Occipital lobe (tissue), 2 donors: ENCODE measurements around the gene JMJD1C. TPM values are rescaled to one million over a fixed set of nuclear protein-coding genes. Genes with fewer than 3 reads are reported as not detected.
"Not testable (repeated sequence)": the region's sequence is repeated elsewhere in the genome, so short reads cannot be mapped to it uniquely, and the experiment has no call there.

Experiments
- DNase-seq: peaks from one replicate; lab custom pipeline; 2025; lab: John Stamatoyannopoulos, UW
- total RNA-seq: library from RNA; depleted of rRNA; stranded (reverse); fragments of >200 nt; gene quantifications from one replicate; pipeline ENCODE4 v1.2.3, GENCODE V29; 2014

The JMJD1C gene
- total RNA-seq, 1 donor from 2014 or later: 355 TPM

DNA sequence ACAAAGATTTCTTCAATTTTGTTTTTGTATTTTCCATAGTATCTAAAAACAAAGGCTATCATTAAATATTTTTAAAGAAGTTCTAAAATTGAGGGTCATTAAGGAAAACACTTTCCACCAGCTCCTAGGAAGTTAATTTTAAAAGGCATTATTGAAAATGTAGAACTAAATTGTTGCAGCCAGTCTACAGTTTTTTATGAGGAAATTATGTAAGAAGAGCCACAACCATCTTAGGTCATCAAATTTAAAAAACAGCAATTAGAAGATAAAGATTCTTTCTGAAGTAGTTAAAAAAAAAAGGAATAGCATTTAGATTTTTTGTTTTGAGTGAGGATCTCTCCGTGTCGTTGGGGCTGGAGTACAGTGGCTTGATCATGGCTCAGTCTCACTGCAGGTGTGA, 171.0 kb downstream of the JMJD1C start:
- DNase-seq: no peak

DNA sequence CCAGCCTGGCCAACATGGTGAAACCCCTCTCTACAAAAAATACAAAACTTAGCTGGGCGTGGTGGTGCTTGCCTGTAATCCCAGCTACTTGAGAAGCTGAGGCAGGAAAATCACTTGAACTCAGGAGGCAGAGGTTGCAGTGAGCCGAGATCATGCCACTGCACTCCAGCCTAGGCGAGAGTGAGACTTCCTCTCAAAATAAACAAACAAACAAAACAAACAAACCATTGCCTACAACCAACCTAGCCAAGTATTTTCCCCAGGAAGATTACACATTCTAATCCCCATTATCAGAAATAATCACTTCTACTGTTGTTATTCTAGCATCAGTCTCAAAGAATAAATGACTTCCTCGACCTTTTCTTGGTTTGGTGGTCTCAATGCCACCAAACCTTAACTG, 172.9 kb downstream of the JMJD1C start:
- DNase-seq: not testable (repeated sequence)

DNA sequence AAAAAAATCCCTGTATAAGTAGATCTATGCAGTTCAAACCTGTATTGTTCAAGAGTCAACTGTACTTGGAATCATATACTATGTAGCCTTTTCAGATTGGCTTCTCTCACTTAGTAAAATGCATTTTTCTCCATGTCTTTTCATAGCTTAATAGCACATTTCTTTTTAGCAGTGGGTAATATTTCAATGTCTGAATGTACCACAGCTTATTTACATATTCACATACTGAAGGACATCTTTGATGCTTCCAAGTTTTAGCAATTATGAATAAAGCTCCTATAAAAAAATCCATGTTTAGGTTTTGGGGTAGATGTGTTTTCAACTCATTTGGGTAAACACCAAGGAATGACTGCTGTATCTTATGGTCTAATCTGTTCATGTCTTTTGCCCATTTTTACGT, 177.6 kb downstream of the JMJD1C start:
- DNase-seq: no peak

DNA sequence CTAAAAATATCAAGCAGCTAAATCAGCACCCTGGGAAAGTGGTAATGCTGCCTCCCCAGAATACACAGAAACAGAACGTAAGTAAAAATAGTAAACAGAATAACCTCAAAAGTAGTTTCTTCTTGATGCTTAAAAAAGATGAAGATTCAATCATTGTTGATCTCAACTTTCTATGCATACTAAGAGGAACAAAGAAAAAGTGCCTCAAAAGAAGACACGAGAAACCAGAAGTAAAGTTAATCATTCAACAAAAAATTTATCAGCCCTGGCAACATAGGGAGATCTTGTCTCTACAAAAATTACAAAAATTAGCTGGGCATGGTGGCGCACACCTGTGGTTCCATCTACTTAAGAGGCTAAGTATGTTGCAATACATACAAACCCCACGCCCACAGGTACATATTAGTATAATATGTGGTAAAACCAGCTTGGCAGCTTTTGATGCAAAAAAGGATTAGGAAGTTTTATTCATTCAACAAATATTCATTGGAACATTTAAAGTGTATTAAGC, 179.0 kb downstream of the JMJD1C start:
- no peak for DNase-seq

DNA sequence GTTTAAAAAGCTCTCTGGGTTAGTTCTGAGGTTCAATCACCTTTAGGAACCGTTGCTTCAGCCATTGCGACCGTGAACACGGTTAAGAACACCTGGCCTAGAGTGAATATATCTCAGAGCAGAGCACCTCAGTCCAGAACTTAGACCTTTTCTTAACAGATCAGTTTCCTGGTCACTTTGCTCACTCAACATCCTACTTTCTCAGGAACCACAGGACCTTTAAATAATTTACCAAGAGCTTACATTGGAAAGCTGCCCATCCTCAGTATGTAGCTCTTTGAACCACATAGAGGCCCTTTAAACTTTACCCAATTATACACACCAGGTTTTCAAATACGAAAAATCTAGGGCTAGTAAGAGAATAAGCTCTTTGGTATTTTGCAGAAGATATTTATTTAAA, 179.4 kb downstream of the JMJD1C start:
- DNase-seq: no peak

DNA sequence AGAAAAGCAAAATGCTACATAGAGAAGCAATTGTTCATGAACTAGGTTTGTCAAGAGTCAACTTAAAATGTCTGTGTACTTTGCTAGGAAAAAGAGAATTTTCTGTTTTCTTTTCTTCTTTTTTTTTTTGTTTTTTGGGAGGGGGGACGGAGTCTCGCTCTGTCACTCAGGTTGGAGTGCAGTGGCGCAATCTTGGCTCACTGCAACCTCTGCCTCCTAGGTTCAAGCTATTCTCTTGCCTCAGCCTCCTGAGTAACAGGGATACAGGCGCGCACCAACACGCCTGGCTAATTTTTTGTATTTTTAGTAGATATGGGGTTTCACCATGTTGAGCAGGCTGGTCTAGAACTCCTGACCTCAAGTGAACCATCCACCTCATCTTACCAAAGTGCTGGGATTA, 181.9 kb downstream of the JMJD1C start:
- DNase-seq: not testable (repeated sequence)

DNA sequence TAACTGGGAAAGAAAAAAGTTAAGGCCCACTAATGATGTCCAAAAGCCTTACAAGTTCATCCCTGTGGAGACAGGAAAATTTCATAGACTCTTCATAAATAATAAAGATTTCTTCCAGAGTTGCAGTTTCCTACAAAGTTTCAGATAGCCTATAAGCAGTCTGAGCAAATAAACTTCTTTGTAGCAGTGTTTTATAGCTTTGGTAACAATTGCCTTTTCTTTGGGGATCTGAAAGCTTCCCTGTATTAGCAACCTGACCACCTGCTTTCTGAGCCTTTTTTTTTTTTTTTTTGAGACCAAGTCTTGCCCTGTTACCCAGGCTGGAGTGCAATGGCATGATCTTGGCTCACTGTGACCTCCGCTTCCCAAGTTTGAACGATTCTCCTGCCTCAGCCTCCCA, 182.7 kb downstream of the JMJD1C start:
- DNase-seq: no peak

DNA sequence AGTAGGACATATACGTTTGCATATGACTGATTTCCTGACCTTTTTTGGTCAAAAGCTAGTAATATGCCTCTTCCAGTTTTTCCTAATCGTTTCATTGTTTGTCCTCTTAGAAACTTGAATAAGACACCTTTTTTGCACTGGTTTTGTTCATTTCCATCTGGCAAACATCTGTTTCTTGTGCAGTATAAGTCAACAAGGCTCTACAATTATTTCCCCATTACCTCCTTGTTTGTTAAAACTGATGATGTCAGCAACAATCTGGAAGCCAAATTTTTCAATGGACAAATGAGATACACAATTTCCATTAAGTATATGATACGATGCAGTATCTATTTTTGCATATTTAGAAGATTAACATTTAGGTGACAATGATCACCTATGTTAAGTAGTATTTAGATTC, 183.8 kb downstream of the JMJD1C start:
- no peak for DNase-seq

DNA sequence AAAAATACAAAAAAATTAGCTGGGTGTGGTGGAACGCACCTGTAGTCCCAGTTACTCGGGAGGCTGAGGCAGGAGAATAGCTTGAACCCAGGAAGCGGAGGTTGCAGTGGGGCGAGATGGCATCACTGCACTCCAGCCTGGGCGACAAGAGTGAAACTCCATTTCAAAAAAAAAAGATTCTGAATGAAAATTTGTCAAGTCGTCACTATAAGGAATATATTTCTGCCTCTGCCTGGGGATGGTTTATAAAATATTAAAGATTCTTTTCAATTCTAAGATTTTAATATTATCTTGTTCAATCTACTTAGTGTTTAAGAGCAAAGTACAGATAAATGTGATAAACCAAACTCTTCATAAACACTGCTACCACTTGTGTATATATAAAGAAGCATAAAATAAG, 185.4 kb downstream of the JMJD1C start:
- no peak for DNase-seq

DNA sequence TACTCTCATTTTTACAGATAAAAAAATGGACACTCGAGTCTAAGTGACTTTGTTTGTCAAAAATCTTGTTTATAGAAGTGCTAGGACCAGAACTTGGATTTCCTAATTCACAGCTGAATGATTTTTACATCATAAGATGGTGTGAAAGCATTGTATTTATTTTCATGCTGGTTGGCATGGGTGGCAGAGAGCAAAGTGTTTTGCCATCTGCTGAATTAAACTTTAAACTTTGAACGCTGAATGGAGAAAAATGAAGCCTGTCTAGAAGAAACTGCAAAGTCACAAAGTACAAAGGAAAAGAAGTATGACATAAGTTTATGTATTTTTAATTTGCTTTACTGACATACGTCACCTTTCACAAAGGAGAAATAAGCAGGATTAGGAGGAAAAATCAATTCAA, 190.7 kb downstream of the JMJD1C start:
- DNase-seq: no peak

DNA sequence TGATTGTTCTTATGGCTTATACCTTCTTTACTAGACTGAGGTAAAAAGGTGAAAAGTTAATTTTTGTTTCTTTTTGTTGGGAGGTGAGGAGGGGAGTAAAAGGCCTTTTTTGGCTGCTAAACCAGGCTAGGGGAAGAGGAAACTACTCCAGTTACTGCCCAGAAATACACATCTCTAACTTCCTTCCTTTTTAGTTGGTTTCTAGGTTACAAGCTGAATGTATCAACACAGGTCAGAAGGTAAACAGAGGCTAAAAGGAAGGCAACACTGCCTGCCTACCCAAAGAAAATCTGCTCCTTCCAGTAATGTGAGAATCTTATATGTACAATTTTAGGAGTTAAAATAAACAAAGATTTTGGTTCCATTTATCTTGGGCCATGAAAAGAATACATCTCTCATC, 192.2 kb downstream of the JMJD1C start:
- DNase-seq: no peak

DNA sequence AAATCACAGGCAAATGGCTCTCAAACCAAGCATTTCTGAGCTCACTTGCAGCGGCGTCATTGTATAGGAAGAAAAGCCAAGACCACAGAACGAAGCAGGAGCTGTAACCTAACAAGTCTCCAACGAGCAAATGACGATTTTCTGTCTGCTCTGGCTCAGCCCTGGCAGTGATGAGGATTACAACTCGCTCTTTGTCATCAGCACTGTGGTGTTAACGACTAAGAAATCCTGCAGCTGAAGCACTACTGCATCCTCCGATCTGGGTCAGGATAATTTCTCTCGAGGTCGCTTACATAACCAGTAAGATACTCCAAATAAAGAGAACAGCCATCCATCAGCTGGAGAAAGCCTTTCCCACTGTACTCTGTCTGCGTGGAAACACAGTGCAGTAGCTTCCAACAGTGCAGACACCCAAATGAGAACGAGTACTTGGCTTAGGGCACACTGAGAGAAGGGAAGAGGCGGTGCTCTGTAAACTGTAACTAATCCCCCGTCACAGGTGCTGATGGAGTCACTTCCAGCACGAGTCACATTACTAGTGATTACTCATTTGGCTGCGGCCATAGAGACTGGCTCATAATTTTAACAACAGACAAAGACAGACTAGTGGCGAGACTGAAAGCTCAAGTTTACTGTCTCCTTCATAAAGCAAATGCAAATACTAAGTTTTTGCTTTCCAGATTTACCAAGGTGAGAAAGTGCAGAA, 196.8 kb downstream of the JMJD1C start:
- DNase-seq: peak; percentile 86

DNA sequence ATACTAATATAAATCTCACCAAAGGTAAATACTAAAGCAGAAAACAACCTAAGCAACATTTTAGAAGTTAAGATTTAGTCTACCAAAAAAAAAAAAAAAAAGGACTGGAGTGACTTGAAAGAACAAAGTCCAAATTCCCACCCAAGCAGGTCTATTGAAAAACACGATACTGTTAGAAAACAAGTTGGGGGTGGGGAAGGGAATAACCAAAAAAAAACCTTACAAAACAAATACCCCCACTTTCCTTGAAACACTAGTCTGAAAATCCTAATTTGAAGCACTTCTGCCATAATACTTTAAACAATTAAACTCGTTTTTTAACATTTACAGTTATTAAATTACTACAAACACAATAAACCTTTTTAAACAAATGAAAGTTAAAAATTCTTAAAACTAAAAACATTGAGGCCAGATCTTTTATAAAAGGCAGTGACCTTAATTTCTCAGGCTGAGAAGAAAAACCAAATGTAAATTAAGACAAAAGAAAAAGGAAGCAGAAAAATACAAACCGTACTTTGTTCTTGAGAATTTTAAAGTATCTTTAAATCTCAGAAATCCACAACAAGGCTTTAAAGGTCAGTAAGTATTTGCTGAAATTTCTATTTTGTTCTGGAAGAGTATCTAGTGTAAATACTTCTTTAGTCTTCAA, 197.5 kb downstream of the JMJD1C start:
- no peak for DNase-seq

DNA sequence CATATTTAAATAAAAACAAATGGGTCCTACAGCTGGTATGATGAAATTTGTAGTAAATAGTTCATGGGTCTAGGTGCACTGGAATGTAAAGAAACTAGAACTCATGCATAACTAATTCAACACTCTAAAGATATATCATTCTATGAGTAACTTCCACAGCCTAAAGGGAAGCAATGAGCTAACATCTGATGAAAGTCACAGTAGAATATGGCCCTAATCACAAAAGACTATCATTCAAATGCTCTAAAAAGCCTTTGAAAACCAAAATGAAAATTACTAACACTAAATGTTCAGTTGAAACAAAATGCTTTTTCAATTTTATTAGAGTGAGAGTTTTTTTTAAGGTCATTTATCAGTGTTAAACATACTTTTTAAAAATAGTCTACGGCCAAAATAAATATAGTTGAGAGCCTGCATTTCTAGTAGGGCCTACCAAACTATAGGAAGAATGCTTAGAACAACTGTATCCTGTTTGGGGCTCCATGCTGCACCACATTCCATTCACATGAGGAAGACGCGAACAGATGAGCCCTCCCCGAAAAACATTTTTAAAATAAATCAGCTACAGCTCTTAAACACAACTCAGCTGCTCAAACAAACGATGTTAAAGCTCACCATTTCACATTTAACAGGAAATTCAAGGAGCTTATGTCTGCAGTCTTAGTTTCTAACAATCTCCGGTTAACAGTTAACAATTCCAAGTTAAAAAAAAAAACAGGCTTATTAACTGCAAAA, 198.2 kb downstream of the JMJD1C start:
- DNase-seq: no peak

DNA sequence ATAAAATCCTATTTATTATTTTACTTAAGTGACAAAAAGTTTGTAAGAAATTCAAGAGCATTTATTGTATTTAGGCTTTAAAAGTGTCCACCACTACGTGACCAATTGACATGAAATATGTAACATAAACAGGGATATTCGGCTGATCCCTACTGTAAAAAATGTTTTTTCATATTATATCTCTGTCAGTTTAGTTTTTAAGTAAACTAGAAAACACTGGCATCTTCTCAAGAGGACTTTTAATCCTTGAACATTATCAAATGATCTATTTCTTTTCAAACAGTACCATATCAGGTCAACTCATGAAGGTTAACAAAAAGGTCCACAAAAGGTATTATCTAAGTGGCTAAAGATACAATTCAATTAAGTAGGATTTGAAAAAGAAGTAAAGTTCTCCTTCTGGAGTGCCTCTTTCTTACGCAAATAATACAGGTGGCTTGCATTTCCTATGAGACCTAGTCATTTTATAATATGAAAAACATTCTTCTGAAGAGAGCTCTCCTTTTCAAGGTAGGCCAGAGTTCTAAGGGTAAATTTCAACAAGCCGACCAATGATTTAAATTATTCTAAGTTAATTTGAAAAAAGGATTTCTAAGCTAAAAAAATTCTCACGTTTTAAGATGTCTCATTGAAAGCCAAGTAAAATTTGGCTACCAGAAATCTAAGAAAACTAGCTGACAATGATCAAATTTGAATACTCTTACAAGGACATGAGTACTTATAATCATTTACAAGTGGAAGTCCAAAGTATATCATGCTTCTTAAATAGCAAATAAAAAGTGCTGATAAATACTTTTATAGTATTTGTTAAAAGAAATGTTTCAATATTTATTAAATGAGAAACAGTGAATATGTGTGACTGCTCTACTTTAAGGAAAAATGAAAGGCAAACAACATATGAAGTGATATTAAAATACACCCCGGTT, 199.1 kb downstream of the JMJD1C start:
- DNase-seq: no peak

DNA sequence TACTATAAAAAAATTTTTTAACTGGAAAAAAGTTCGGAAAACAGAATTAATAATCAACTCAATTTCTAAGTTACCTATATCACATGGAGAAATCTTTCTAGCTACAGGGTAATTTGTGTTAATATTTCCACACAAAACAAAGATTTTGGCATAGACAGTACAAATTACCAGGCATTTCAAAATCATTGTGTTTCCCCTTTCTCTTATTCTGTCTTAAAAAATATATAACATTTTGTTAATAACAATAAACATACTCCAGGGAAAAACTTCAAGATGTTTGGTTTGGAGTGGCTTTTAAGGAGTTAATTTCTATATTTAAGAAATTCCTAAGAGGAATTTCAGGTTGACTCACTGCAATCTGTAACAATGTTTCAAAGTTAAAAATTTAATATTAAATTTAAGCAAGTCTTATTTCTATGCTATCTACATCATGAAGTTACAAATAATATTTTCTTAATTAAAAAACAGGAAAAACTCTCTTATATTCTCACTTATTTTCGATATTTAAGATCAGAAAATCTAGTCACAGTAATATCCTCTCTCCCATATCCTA, 200.0 kb downstream of the JMJD1C start:
- no peak for DNase-seq

DNA sequence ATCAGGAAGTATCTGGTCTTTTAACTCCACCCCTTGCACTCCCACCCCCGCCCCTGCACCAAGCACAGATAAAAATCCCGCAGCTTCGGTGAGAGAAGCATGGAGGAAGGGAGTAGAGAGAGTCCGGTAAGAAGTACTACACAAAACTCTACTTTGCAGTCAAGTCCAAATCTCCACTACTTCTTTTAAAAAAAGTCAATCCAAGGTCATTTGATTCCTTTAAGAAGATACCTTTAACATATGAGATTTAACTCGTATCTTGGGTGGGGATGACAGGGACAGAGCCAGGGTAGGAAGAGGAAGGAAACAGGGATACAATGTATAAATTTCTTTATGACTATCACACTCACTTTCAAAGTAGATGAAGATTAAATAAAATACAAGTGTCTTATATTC, 200.6 kb downstream of the JMJD1C start:
- no peak for DNase-seq

DNA sequence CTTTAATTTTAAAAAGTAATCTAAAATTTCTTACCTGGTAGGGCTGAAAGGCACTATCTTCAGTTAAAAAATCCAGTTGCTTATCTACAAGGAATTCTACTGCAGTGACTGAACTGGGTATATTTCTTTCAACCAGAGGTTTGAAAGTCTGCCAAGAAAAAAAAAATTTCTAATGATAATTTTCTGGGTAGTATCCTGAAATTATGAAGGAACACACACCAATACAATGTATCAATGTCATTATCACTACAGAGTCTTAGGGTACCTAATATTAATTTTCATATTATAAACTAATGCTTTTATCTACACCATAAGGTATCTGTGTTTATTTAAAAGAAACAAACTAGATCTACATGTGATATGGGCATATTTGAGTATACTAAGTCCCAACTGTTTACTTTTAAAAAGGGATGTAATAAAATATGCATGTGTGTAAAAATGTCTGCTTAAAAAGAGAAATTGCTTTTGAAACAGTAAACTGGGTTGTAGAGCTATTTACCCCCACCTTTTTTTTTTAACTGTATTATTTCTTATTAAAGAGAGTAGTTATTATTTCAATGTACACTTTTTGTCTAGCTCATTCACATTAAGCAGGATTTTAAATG, 201.1 kb downstream of the JMJD1C start:
- no peak for DNase-seq

DNA sequence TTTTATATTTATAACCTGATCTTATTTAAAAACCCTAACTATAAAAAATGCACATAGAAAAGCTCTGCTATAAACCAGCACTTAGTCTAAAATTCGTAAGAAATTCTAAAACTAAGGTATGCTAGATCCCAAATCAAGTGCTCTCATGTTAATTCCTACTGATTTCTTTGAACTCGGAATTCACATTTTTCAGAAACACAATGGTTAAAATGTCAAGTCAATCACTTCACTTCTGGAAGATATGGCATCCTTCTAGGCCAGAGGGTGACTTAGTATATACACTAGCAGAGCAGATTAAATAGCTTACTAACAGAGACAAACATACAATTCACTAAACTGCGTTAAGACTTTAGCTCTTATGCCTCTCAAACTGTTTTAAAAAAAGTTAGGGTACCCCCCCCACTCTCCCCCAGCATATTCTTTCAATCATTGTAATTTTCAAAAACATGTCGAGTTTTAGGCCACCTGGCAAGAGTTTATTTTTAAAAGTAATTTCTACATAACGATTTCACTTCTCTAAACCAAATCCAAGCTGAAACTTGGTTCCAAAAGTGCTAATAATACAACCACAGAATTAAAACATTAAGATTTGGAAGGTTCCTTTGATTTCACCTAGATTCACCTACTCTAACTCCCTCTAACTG, 203.2 kb downstream of the JMJD1C start:
- no peak for DNase-seq

DNA sequence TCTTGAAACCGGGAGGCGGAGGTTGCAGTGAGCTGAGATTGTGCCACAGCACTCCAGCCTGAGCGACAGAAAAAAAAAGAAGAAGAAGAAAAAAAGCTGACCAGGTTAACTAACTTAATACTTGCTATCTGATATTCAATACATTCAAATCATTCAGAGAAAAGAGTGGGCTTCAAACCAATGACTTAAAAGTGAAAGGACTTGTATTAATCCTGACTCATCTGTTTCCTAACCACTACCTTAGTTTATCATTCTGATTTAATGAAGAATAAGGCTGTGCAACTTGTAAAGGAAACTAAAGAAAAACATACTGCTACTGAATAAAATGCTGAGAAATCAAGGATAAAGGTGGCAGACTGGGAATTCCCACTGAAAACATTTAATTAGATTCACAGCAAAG, 204.3 kb downstream of the JMJD1C start:
- DNase-seq: no peak
